ENCODE data around the gene CHAF1A. TPM values are rescaled to one million over a fixed set of nuclear protein-coding genes. Genes with fewer than 3 reads are reported as not detected.

Gene CHAF1A
- total RNA-seq, 4 donors from 2014 or later: 4.9 to 18.6 (median 8.1) TPM

- no peak for DNase-seq (ENCODE audit: low spot score in 2 of 2)
- Histone ChIP-seq H3K27me3 (no peaks in the 10 kb centered on the region), H3K4me3 (no peak overlapping the region), H3K36me3 (peaks cover 5 to 99% (median 10%) of the 10 kb centered on the region in 3 donors), H3K9me3 (no peaks in the 10 kb centered on the region), H3K27ac (peak overlapping the region in 1 of 4 donors; percentile 44), H3K4me1 (peaks cover 0 to 20% (median 0%) of the 10 kb centered on the region in 4 donors)
- WGBS, 2 donors: 69 to 79% methylated on average over 8 to 9 of the region's 9 CpGs
- TF ChIP-seq CTCF (IDR thresholded peaks at IDR 0.05): no peak
- no peak for TF ChIP-seq EP300 (IDR thresholded peaks at IDR 0.05)
- no peak for TF ChIP-seq POLR2A (IDR thresholded peaks at IDR 0.05)
Observed at GRCh38 chr19:4360081-4360569, 42.3 kb upstream of the CHAF1A start.

GRCh38 chr19:4360641-4361151, 41.7 kb upstream of the CHAF1A start:
- TF ChIP-seq POLR2A (IDR thresholded peaks at IDR 0.05) (no peak), EP300 (IDR thresholded peaks at IDR 0.05) (no peak)
- no peak for DNase-seq (ENCODE audit: low spot score in 2 of 2)
- WGBS, 2 donors: 72% methylated on average over 9 to 12 of the region's 12 CpGs
- Histone ChIP-seq H3K27me3 (no peaks in the 10 kb centered on the region), H3K4me1 (peaks cover 0 to 24% (median 0%) of the 10 kb centered on the region in 4 donors), H3K4me3 (no peak overlapping the region), H3K27ac (peak overlapping the region in 1 of 4 donors; percentile 48), H3K36me3 (peaks cover 5 to 99% (median 15%) of the 10 kb centered on the region in 3 donors), H3K9me3 (no peaks in the 10 kb centered on the region)

GRCh38 chr19:4361152-4362046, 41.0 kb upstream of the CHAF1A start:
- Histone ChIP-seq H3K4me3 (no peak overlapping the region), H3K27me3 (no peaks in the 10 kb centered on the region), H3K36me3 (peaks cover 5 to 100% (median 22%) of the 10 kb centered on the region in 3 donors), H3K9me3 (no peaks in the 10 kb centered on the region), H3K27ac (peak overlapping the region in 1 of 4 donors; percentile 48), H3K4me1 (peaks cover 0 to 24% (median 0%) of the 10 kb centered on the region in 4 donors)
- 84% methylated on average over 32 to 41 of the region's 50 CpGs for WGBS, 2 donors
- TF ChIP-seq EP300 (IDR thresholded peaks at IDR 0.05) (no peak), CTCF (IDR thresholded peaks at IDR 0.05) (no peak), POLR2A (IDR thresholded peaks at IDR 0.05) (no peak)
- no peak for DNase-seq (ENCODE audit: low spot score in 2 of 2)

- no peak for TF ChIP-seq CTCF (IDR thresholded peaks at IDR 0.05)
- no peak for TF ChIP-seq EP300 (IDR thresholded peaks at IDR 0.05)
- no peak for TF ChIP-seq POLR2A (IDR thresholded peaks at IDR 0.05)
- Histone ChIP-seq H3K4me1 (peaks cover 0 to 28% (median 2%) of the 10 kb centered on the region in 4 donors), H3K27me3 (no peaks in the 10 kb centered on the region), H3K27ac (no peak overlapping the region), H3K9me3 (no peaks in the 10 kb centered on the region), H3K36me3 (peaks cover 5 to 95% (median 24%) of the 10 kb centered on the region in 3 donors), H3K4me3 (no peak overlapping the region)
- DNase-seq (ENCODE audit: low spot score in 2 of 2): no peak
- 75 to 84% methylated on average over 22 to 32 of the region's 32 CpGs for WGBS, 2 donors
Observed at GRCh38 chr19:4362101-4362828, 40.2 kb upstream of the CHAF1A start.

GRCh38 chr19:4362831-4363545, 39.5 kb upstream of the CHAF1A start:
- H3K27me3 ChIP-seq: no peaks in the 10 kb centered on the region
- peak overlapping the region in 1 of 4 donors; percentile 38 for H3K27ac ChIP-seq
- H3K36me3 ChIP-seq: peaks cover 5 to 88% (median 24%) of the 10 kb centered on the region in 3 donors
- no peak for DNase-seq (ENCODE audit: low spot score in 2 of 2)
- no peaks in the 10 kb centered on the region for H3K9me3 ChIP-seq
- peaks cover 0 to 31% (median 8%) of the 10 kb centered on the region in 4 donors for H3K4me1 ChIP-seq
- H3K4me3 ChIP-seq: no peak overlapping the region
- WGBS, 2 donors: 76 to 77% methylated on average over 12 to 18 of the region's 22 CpGs
- no peak for TF ChIP-seq POLR2A (IDR thresholded peaks at IDR 0.05)
- TF ChIP-seq CTCF (IDR thresholded peaks at IDR 0.05): no peak
- TF ChIP-seq EP300 (IDR thresholded peaks at IDR 0.05): no peak

Data from tibial nerve (tissue), 4 donors.